ENCODE measurements around the gene CALR3.
A peak's percentile ranks its signal among the peaks of the same experiment; 100 is the strongest.

DNA sequence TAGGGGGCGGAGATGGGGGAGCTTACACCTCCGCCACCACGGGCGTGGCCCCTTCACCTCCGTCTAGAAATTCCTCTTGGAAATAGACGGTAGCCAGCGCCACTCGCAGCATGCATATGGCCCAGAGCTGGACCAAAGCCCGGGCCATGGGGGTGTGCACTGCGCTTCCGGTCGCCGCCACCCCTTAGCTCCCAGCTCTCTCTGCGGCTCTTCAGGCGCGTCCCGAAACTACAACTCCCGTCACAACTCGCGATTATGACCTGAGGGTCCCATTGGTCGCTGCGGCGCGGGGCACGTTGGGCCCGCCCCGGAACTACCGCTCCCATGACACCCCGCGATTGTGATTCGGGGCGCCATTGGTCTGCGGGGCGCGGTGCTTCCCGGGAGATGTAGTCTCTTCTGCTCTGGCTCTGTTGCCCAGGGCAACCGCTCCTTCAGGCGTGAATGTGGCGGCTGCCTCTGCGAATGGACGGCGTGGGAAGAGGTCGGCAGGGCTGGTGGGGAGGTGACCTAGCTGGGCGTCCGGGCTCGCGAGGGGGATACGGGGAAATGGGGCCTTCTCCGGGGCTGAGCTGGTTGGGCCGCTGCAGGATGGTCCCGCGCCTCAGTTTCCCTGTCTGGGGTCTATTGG, at the start of gene CALR3, which contains the start of gene C19orf44:
- TF ChIP-seq HDAC6 (IDR thresholded peaks at IDR 0.05; ENCODE audit: low read depth, low read length) (no peak), SMC3 (IDR thresholded peaks at IDR 0.05; ENCODE audit: low read length) (no peak), RELA (CRISPR knock-in tag; IDR thresholded peaks at IDR 0.05) (no peak), SP1 (IDR thresholded peaks at IDR 0.05) (no peak), SP1 (CRISPR knock-in tag; IDR thresholded peaks at IDR 0.05) (peak; percentile 94)
